Stimulated activated naive B cell treated with anti-CD40 and anti-IgM and Interleukin-4, amounts not matched to agents 10 μg/mL and 1 μg/mL and 100 μg/mL, for 72 hours (primary cell): ENCODE results near the gene RNF111.

Experiments used
- ATAC-seq, 2 donors: fragments of 150-1000 bp; cut with Tn5 transposase; replicated peaks; 2 replicates each; pipeline ENCODE4 v1.10.0; 2021; ENCODE audit warnings: moderate library complexity in 1 of 2
- DNase-seq: peaks from one replicate; pipeline ENCODE4 v3.0.0; 2021
- H3K27ac Mint-ChIP-seq: one replicate; pipeline ENCODE4 v1.8.0; 2022; ENCODE audit warnings: mild to moderate bottlenecking, mixed read lengths
- H3K27me3 Mint-ChIP-seq, 2 donors: one replicate each; pipeline ENCODE4 v1.8.0; 2022; ENCODE audit warnings: mixed read lengths in 2 of 2
- H3K36me3 Mint-ChIP-seq, 2 donors: one replicate each; pipeline ENCODE4 v1.8.0; 2022; ENCODE audit warnings: mixed read lengths in 2 of 2, mild to moderate bottlenecking in 1 of 2
- H3K4me1 Mint-ChIP-seq, 2 donors: one replicate each; pipeline ENCODE4 v1.8.0; 2022; ENCODE audit warnings: mixed read lengths in 2 of 2, mild to moderate bottlenecking in 1 of 2
- H3K4me3 Mint-ChIP-seq, 2 donors: one replicate each; pipeline ENCODE4 v1.8.0; 2022; ENCODE audit warnings: mild to moderate bottlenecking in 2 of 2, mixed read lengths in 2 of 2, moderate library complexity in 1 of 2
- H3K9me3 Mint-ChIP-seq, 2 donors: one replicate each; pipeline ENCODE4 v1.8.0; 2022; ENCODE audit warnings: mixed read lengths in 2 of 2, mild to moderate bottlenecking in 1 of 2

RNF111 gene

DNA sequence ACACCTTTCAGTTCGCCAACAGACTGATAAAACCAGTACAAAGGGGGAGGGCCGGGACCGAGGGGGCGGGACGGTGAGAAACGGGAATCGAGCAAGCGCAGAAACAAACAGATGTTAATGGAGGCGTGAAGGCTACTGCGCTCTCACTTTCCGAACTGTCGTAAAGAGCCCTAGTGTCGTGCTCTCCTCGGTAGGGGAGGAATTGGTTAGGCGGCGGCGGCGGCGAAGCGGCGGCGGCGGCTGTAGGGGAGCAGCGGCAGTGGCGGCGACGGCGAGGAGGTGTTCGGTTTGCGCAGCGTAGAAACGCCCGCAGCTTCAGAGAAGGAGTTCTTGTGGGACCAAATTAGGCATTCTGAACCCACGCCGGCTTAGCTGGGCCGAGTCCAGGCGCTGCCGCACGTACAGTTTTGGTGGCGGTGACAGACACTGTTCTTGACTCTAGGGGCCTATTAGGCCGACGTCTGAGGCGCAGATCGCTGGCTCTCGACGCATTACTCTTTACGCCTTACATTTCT, at the start of gene RNF111:
TSS of gene RNF111 (plus strand) at position 173 of the 515 bp plus-strand sequence. CDS start 43,160 bp downstream, outside the sequence.
- Mint-ChIP-seq H3K27ac (peak within 1 kb of the TSS; percentile 94), H3K36me3 (peaks cover 13 to 22% of the 10 kb centered on the region in 2 donors), H3K4me1 (peaks cover 12 to 38% of the 10 kb centered on the region in 2 donors), H3K4me3 (peak within 1 kb of the TSS; percentile 93 to 95), H3K27me3 (no peaks in the 10 kb centered on the region), H3K9me3 (no peaks in the 10 kb centered on the region)
- DNase-seq (peak; percentile 84), ATAC-seq (peak; percentile 86 to 92)

DNA sequence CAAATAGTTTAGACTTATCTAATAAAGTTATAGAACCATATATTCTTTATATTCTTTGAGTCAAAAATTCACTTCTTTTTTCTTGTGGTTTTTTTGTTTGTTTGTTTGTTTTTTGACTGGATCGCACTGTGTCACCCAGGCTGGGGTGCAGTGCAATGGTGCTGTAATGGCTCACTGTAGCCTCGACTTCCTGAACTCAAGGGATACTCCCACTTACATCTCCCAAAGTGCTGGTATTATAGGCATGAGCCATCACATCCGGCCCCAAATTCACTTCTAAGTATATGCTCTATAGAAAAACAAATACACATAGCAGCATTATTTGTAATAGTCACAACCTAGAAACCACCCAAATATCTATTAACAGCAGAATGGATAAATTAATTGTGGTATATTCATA, 40.3 kb upstream of the RNF111 start:
- Mint-ChIP-seq H3K4me1 (peaks cover 0 to 1% of the 10 kb centered on the region in 2 donors), H3K27me3 (no peaks in the 10 kb centered on the region), H3K36me3 (no peaks in the 10 kb centered on the region), H3K4me3 (no peak overlapping the region), H3K27ac (no peak overlapping the region), H3K9me3 (no peaks in the 10 kb centered on the region)
- DNase-seq (no peak), ATAC-seq (no peak)

DNA sequence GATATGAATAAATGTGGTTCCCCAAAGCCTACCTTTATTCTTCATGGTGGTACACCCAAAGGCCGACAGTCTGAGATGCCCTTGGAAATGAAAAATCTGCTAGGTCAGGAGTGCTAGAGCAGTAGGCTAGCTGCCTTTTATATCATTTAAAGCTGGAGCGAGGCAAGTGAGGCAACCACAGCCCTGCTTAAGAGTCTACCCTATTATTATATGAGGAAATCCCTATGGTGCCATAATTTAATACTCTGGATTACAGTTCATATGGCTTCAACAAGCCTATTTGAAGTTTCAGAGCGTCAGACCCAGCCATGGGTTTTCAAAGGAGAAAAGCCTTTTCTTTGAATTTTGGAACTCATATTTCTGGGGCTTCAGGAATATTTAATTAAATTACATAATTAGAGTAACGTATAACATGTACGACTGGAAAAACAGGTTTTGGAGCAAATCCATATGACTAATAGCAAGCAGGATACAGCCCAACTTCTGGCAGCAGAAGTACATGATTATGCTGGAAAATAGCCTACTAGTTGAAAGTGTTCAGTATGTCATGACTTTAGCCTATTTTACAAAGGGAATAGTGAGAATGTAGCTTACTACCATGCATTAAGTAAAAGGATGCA, 36.0 kb upstream of the RNF111 start:
- DNase-seq (no peak), ATAC-seq (no peak)
- Mint-ChIP-seq H3K4me3 (no peak overlapping the region), H3K27me3 (no peaks in the 10 kb centered on the region), H3K27ac (no peak overlapping the region), H3K9me3 (no peaks in the 10 kb centered on the region), H3K4me1 (peaks cover 0 to 7% of the 10 kb centered on the region in 2 donors), H3K36me3 (no peaks in the 10 kb centered on the region)

DNA sequence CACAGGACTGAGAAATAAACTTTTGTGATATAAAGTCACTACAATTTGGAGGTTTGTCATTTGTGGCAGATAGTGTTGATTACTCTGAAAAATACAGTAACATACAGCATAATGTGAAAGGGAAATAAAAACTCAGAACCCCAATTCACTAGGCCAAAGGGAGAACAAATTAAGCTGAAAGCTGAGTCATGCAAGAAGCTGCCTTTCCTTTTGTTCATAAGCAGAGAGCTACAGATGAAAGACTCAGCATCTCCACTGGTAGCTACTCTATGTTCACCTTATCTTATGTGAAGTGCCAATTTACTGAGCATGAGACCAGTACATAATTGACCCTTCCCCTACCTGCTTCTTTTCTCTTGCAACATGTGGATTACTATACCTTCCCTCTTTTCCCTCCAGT, 34.7 kb upstream of the RNF111 start:
- Mint-ChIP-seq H3K4me3 (no peak overlapping the region), H3K27ac (no peak overlapping the region), H3K4me1 (peaks cover 4 to 14% of the 10 kb centered on the region in 2 donors), H3K9me3 (no peaks in the 10 kb centered on the region), H3K36me3 (no peaks in the 10 kb centered on the region), H3K27me3 (no peaks in the 10 kb centered on the region)
- no peak for DNase-seq
- ATAC-seq: no peak

DNA sequence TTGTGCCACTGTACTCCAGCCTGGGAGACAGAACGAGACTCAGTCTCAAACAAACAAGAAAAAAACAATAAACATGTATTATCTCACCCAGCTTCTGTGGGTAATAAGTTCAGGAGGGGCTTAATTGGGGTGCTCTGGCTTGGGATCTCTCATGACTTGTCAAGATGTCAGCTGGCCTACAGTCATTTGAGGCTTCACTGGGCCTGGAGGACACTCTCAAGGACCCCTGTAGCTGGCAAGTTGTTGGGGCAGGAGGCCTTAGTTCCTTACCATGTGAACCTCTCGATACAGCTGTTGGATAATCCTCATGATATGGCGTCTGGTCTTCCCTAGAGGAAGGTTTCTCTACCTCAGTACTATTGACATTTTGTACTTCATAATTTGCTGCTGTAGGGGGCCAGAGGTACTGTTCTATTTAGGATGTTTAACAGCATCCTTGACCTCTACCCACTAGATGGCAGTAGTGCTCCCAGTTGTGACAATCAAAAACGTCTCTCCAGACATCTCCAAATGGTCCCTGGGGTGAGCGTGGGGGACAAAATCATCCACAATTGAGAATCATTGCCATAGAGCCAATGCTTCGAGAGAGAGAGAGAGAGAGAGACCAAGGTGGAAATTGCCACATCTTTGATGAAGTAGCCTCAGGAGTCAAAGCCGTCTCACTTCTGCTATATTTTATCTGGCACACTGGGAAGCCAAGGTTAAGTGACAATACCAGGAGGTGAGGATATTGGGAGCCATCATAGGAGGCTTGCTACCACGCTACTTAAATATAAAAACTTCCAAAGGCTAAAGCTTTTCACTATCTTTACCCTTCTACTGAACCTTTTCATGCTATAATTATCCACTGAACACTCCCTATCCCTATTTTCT, 30.1 kb upstream of the RNF111 start:
- DNase-seq (peak; percentile 47), ATAC-seq (peak; percentile 95 to 97)
- Mint-ChIP-seq H3K9me3 (no peaks in the 10 kb centered on the region), H3K27me3 (no peaks in the 10 kb centered on the region), H3K27ac (no peak overlapping the region), H3K4me3 (no peak overlapping the region), H3K36me3 (no peaks in the 10 kb centered on the region), H3K4me1 (peaks cover 4 to 11% of the 10 kb centered on the region in 2 donors)

DNA sequence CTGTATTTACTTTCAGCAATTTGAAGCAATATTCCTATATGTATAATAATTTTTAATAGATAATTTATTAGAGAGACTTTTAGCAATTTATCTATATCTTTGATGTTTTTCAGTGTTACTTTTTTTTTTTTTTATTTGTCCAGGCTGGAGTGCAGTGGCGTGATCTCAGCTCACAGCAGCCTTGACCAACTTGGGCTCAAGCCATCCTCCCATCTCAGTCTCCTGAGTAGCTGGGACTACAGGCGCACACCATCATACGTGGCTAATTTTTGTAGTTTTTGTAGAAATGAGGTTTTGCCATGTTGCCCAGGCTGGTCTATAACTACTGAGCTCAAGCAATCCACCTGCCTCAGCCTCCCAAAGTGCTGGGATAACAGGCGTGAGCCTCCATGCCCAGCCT, 28.7 kb upstream of the RNF111 start:
- Mint-ChIP-seq H3K36me3 (no peaks in the 10 kb centered on the region), H3K4me3 (no peak overlapping the region), H3K4me1 (peaks cover 4 to 7% of the 10 kb centered on the region in 2 donors), H3K27ac (no peak overlapping the region), H3K27me3 (no peaks in the 10 kb centered on the region), H3K9me3 (no peaks in the 10 kb centered on the region)
- ATAC-seq (no peak), DNase-seq (no peak)

DNA sequence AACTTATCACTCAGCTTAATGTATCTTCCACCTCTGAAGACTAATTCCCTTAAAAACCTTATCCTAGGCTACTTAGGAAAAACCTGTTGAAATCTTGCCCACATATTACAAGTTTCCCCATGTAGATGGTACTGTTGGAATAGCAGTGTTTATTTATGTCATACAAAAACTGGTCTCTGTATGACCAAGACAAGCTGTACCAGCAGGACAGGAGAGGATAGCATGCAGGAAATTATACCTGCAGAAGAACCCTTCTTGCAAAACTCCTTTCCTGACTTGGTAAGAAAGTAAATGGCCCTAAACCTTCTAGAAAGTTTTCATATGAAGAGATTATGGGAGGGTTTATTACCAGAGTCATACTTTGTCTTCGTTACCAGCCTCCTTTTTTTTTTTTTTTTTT, 25.3 kb upstream of the RNF111 start:
- H3K27ac Mint-ChIP-seq: no peak overlapping the region
- DNase-seq (no peak), ATAC-seq (no peak)
- H3K4me1 Mint-ChIP-seq: peaks cover 4 to 5% of the 10 kb centered on the region in 2 donors
- H3K4me3 Mint-ChIP-seq: no peak overlapping the region
- H3K36me3 Mint-ChIP-seq: no peaks in the 10 kb centered on the region
- no peaks in the 10 kb centered on the region for H3K27me3 Mint-ChIP-seq
- H3K9me3 Mint-ChIP-seq: no peaks in the 10 kb centered on the region

DNA sequence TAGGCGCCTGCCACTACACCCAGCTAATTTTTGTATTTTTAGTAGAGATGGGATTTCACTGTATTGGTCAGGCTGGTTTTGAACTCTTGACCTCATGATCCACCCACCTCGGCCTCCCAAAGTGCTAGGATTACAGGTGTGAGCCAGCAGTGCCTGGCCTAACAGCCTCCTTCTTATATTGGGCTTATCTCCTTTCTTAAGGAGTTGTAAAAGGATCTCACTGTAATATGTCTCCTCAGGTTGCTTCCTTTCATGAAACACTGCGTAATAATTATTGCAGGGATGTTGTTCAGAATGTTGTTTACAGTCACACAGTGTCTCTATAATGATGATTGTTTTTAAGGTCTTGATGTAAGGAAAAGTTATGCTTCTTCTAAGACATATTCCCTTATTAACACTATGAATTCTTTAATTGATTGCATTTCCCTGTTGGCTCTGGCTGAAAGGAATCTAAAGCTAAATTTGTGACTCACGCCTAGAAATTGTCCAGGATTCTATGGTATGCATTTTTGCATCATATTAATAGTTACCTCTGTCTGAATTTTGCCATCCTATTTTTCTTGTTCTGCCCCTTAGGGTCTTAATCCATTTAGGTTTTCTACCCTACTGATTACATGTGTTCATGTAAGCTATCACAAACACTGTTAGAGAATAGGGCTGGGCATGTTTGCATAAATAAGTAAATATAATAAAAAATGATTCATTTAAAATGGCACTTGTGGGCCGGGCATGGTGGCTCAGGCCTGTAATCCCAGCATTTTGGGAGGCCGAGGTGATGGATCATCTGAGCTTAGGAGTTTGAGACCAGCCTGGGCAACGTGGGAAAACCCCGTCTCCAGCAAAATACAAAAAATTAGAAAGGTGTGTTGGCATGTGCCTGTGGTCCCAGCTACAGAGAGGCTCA, 24.5 kb upstream of the RNF111 start:
- no peaks in the 10 kb centered on the region for H3K27me3 Mint-ChIP-seq
- DNase-seq: no peak
- H3K4me1 Mint-ChIP-seq: no peaks in the 10 kb centered on the region
- no peaks in the 10 kb centered on the region for H3K36me3 Mint-ChIP-seq
- H3K9me3 Mint-ChIP-seq: no peaks in the 10 kb centered on the region
- H3K4me3 Mint-ChIP-seq: no peak overlapping the region
- no peak overlapping the region for H3K27ac Mint-ChIP-seq
- ATAC-seq: no peak

DNA sequence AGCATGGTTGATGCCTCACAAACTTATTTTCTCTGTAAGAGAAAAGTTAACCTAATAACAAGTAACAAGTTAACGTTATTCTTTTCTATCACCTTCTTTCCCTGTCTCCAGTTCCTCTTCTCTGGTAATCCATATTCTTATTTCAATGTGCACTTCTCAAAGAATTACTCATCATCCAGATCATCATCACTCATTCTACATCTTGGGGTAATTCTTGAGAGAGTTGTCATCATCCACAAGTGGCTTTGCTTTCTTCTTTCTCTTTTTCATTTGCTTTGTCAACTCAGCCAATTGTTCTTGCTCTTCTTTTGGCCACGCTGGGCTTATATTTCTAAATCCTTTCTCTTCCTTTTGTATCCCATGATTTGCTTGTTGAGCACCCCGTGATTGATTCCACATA, 20.8 kb upstream of the RNF111 start:
- no peaks in the 10 kb centered on the region for H3K27me3 Mint-ChIP-seq
- no peaks in the 10 kb centered on the region for H3K4me1 Mint-ChIP-seq
- H3K36me3 Mint-ChIP-seq: no peaks in the 10 kb centered on the region
- ATAC-seq (no peak), DNase-seq (no peak)
- H3K4me3 Mint-ChIP-seq: no peak overlapping the region
- H3K9me3 Mint-ChIP-seq: no peaks in the 10 kb centered on the region
- H3K27ac Mint-ChIP-seq: no peak overlapping the region

DNA sequence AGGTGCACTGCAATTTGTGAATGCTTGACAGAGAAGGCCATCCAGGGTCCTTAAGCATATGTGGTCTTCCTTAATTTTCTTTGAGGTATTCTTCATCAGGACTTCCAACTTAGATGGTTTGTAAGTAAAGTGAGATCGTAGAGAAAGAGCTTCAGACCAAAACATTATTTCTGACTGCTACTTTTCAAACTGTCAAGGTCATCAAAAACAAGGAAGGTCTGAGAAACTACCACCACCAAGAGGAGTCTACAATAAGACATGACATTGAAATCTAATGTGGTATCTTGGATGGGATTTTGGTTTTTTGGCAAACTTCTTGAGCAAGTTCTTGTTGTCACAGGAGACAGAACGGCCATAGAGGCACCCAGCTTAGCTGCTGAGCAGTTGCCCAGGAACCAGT, 20.0 kb upstream of the RNF111 start:
- Mint-ChIP-seq H3K4me3 (no peak overlapping the region), H3K27me3 (no peaks in the 10 kb centered on the region), H3K27ac (no peak overlapping the region), H3K36me3 (peaks cover 0 to 1% of the 10 kb centered on the region in 2 donors), H3K4me1 (no peaks in the 10 kb centered on the region), H3K9me3 (no peaks in the 10 kb centered on the region)
- ATAC-seq (no peak), DNase-seq (no peak)

DNA sequence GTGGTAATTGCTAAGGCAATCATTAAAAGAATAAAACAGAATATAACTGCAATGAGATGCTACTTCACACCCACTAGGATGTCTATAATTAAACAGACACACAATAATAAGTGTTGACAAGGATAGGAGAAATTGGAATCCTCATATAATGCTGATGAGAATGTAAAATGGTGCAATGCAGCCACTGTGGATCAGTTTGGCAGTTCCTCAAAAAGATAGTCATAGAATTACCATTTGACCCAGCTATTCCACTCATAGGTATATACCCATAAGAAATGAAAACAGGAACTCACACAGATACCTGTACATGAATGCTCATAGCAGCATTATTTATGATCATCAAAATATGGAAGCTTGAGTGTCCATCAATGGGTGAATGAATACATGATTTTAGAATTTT, 9.6 kb upstream of the RNF111 start:
- peaks cover 28 to 65% of the 10 kb centered on the region in 2 donors for H3K4me1 Mint-ChIP-seq
- H3K4me3 Mint-ChIP-seq: no peak overlapping the region
- H3K36me3 Mint-ChIP-seq: no peaks in the 10 kb centered on the region
- no peaks in the 10 kb centered on the region for H3K9me3 Mint-ChIP-seq
- H3K27me3 Mint-ChIP-seq: no peaks in the 10 kb centered on the region
- peak; percentile 15 to 19 for ATAC-seq
- H3K27ac Mint-ChIP-seq: no peak overlapping the region
- no peak for DNase-seq

DNA sequence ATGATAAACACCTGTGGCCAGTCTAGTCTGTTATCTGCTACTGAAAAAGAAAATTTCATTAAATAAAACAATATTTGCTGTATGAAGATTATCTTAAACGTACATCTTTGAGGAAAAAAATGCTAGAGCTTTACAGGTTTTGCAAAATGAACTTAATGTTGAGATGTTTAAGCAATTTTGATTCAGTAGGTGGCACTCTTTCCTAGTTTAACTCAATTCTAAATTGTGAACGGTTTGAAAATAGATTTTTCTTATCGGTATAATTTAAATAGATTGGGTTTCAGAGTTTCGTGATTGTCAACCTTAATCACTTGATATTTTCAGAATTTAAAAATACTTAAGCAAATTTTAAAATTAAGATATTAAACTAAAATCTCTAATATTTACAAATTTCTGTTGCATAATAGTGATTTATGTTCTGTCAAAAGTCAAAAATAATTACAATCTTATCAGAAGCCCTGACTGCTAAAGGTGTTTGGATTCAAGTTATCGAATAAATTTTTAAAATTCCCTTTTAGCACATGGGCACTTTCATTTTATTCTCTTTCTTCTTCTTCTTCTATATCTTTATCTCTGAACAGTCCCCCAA, 7.0 kb upstream of the RNF111 start:
- Mint-ChIP-seq H3K27me3 (no peaks in the 10 kb centered on the region), H3K27ac (no peak overlapping the region)

DNA sequence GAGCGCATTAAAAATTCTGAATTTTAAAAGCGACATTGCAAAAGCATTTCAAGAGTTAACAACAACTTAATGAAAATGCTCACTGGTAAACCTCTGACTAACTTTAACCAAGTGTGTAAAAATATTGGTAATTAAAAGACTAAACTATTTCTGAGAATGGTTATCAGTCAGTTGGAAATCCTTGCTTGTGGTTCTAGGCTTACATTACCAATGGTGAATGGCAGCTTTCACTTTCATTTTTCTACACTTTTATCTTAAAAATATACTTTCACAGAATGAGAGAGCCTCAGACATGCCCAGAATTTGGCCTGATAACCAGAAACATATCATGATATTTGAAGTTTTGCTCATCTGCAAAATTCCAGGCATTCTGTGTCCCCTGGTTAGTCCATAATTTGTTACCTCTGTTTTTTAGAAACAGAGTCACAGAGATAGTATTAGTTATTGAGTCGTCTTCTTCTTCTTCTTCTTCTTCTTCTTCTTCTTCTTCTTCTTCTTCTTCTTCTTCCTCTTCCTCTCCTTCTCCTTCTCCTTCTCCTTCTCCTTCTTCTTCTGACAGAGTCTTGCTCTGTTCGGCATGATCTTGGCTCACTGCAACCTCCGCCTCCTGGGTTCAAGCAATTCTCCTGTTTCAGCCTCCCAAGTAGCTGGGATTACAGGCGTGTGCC, 5.5 kb upstream of the RNF111 start:
- H3K36me3 Mint-ChIP-seq: no peaks in the 10 kb centered on the region
- H3K27me3 Mint-ChIP-seq: no peaks in the 10 kb centered on the region
- peaks cover 19 to 44% of the 10 kb centered on the region in 2 donors for H3K4me1 Mint-ChIP-seq
- H3K27ac Mint-ChIP-seq: peak overlapping the region; percentile 38
- no peaks in the 10 kb centered on the region for H3K9me3 Mint-ChIP-seq
- no peak for ATAC-seq
- DNase-seq: no peak
- peak overlapping the region; percentile 1 to 26 for H3K4me3 Mint-ChIP-seq

More for the DNA sequence above, 7.0 kb upstream of the RNF111 start:
- Mint-ChIP-seq H3K9me3 (no peaks in the 10 kb centered on the region), H3K4me3 (no peak overlapping the region), H3K4me1 (peaks cover 21 to 49% of the 10 kb centered on the region in 2 donors), H3K36me3 (no peaks in the 10 kb centered on the region)
- ATAC-seq: no peak
- DNase-seq: no peak
